NCI-H1048 (cell line): ENCODE results near the gene FIBCD1.

Experiments
- DNase-seq: peaks from one replicate; lab custom pipeline; 2025; lab: John Stamatoyannopoulos, UW

FIBCD1 gene

DNA sequence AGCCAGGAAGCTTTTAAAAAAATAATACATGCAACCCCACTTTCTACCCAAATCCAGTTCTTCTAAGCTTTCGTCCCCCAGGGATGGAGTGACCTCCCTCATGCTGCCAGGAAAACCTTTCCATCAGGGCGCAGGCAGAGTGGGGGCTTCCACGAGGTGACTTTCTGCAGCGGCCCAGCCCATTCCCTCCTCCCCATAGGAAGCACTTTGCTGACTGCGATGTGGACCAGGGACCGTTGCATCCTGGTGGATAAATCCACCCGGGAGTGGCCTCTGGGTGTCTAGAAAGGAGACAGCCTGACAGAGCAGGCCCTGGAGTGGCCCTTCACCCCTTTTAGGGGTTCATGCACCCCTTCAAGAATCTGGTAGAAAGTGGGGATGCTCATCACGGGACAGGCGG lies 44.0 kb downstream of the FIBCD1 start:
- DNase-seq, result no peak

GRCh38 chr9:130894546-130894945 lies 44.5 kb downstream of the FIBCD1 start:
- DNase-seq, result no peak

- no peak for DNase-seq
Observed at GRCh38 chr9:130893341-130894101, 45.5 kb downstream of the FIBCD1 start.

DNA sequence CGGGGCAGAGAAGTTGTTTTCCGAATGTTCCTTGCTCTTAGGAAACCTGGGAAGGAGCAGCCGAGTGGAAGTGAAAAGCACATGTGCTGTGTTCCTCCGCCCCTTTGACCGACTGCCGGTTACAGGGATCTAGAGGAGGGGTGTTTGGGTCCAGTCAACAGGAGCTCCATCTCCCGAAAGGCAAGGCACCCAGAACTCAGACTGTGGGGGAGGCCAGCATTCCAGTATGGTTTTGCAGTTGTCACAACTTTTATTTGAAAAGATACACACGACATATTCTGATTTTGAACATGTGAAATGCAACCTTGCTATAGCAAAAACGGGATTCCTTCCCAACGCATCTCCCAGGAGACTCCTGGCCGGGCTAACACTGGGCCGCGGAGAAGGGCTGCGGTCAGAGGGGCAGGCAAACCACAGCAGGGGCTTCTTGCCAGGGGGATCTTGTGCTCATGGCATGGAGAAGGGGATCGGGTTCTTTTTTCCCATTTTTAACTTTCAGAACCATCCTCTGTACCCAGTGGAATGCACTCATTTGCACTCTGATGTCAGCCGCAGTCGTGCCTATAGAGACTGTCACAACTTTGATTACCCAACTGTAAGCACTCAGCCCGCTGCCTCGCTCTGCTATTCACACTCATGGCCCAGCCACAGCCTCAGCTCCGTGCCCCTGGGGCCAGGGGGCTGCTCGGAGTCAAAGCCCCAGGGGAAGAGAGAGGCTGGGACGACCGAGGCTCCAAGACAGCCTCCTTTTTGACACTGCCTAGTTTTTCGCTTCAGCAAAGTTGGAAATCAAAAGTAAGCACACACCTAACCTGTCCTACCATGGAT lies 46.4 kb downstream of the FIBCD1 start:
- no peak for DNase-seq

- no peak for DNase-seq
Observed at GRCh38 chr9:130891688-130892476, 47.2 kb downstream of the FIBCD1 start.

DNA sequence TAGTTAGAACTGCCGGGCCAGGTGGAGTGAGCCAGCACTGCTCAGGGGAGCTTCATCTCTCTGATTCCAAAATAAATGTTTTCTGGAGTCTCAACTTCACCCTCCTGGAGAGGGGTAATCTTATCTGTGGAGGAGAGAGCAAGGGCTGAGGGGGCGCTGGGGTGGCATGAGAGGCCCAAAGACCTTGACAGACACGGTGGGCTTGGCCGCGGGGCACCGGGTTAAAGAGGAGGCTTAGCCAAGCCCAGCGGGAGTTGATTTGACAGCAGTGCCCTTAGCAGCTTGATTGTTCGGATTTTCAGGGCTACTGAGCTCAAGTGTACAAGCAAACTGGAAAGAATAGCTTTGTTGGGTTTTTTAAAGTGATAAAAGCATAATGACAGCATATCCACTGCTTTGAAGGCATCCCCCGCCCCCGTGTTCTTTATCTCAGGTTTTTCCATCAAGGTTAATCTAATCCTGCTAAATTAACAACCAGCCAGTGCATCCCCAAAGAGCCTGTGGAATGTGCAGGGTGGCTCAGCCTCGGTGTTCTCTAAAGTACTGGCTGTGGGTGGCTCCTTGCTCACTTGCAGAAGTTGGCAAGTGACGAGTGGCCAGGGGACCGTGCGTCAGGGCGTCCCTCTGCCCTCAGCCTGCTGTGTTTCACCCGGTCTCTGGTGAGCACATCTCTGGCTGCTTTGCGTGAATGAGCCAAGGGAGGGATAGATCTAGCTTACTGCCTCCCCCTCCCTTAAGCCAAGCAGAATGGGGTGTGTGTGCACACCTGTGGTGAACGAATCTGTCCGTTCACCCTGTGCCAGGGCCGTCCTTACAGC lies 48.0 kb downstream of the FIBCD1 start:
- DNase-seq, result no peak

DNA sequence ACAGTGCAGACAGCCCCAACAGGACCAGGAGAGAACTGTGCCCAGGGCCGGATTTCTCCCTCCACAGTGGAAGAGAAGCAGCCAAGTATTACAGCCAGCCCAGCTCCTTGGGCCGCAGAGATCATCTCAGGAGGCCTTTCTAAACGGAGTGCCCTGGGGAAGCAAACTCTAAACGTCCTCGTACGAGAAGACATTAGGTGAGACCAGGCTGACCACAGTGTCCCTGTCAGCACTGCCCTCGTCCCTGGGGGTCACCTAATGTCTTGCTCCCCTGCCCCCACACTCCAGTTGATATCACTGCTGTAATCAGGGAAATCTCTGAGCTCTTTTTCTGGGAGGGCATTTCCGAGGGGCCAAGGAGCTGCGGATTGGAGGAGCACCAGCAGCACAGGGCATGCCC lies 48.9 kb downstream of the FIBCD1 start:
- no peak for DNase-seq

DNA sequence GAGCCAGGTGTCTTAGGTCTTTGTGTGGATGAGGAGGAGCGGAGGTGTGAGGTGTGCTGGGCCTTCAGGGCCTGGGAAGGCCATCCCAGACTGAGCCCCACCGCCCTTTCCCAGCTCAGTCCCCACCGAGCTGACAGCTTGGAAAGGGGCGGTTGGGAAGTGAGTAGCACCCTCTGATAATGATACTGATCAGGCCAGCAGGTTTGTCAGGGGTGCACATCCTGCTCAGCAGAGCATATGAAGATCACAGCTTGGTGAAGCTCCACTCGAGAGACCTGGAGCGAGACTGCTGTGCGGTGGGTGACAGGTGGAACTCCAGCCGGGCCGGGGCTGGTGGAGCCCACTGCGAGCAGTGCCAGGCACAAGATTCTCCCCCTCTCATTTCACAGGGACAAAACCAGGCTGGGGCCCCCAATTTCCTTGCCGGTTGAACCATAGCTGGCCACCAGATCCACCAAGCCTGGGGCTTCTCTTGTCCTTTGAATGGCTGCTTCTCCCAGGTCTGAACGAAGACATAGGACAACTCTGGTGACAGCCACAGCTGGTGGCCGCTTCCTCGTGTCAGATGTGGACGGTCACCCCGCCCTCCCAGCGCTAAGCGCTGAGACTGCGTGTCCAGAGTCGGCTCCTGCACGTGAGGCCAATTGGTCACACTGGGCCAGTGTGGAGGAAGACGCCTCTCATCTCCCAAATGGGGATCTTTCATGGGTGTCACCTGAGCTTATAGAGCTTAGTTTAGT lies 50.7 kb downstream of the FIBCD1 start:
- DNase-seq, result no peak

GRCh38 chr9:130887494-130888144 lies 51.4 kb downstream of the FIBCD1 start:
- no peak for DNase-seq

DNA sequence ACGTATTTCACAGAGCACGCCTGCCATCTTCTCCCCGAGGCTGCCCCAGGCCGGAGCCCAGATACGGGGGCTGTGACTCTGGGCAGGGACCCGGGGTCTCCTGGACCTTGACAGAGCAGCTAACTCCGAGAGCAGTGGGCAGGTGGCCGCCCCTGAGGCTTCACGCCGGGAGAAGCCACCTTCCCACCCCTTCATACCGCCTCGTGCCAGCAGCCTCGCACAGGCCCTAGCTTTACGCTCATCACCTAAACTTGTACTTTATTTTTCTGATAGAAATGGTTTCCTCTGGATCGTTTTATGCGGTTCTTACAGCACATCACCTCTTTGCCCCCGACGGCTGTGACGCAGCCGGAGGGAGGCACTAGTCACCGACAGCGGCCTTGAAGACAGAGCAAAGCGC lies 52.1 kb downstream of the FIBCD1 start:
- no peak for DNase-seq

GRCh38 chr9:130885484-130886375 lies 53.3 kb downstream of the FIBCD1 start:
- no peak for DNase-seq

GRCh38 chr9:130884542-130885483 lies 54.2 kb downstream of the FIBCD1 start:
- no peak for DNase-seq

GRCh38 chr9:130884111-130884531 lies 54.9 kb downstream of the FIBCD1 start:
- DNase-seq, result no peak

DNA sequence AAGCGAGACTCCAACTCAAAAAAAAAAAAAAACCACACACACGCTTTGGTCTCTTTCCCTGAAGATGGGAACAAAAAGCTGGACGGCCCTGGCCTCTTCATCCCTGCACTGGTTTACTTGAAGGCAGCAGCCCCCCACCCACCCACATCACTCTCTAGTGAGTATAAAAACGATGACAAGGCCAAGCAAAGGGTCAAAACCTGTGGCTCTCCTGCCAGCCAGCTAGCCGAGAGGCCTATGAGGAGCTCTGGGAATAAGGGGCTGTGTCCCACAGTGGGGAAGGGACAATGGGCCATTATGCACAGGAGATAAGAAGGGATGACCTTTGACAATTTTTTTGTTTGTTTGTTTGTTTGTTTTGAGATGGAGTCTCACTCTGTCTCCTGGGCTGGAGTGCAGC lies 55.6 kb downstream of the FIBCD1 start:
- no peak for DNase-seq

GRCh38 chr9:130882696-130883225 lies 56.3 kb downstream of the FIBCD1 start:
- DNase-seq, result no peak

GRCh38 chr9:130881516-130881915 lies 57.5 kb downstream of the FIBCD1 start:
- DNase-seq, result no peak

DNA sequence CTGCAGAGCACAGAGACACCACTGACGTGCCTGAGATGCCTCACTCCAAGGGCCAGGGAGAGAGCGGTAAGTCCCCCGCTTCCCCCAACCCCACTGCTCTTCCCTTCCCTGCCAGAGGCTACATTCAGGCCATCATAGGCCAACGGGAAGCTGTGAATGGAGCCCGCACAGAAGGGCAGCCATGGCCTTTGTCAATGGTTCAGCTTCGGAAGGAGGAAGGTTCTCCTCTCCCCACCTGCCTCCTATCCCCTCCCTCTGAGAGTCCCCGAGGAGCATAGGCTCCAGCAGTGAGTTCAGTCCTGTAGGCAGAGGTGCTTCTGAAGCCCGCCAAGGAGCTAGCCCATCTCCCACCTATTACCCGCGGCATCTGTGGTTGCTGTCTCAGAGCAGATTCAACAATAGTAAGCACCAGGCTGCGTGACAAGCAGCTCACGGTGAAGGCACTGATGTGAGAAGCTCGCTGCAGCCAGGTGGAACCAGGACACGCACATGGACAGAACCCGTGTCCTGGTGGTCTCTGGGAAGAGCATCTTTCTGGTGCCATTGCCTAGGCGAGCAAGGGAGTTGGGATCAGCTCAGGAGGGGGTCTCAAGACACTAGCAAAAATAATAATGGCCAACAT lies 58.3 kb downstream of the FIBCD1 start:
- DNase-seq, result no peak
